GF-D8 (cell line): ENCODE results near the gene RALGPS1.

Experiments used
- DNase-seq: peaks from one replicate; lab custom pipeline; 2025; lab: John Stamatoyannopoulos, UW

Gene RALGPS1

DNA sequence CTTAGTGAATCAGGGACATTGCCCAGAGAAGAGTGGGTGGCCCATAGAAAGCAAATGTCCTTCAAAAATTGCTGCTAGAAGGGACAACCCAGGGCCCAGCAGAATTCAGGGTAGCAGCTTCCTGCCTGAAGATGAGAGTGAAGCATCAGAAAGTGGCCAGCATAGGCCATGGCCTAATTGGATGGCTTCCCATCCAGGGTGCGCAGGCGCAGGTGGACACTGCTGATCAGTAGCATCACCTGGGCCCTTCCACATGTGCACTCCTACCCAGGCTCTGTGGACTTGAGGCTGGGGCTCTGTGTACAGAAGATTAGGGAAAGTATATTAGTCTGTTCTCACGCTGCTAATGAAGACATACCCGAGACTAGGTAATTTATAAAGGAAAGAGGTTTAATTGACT is 291.4 kb downstream of the RALGPS1 start:
- no peak for DNase-seq

DNA sequence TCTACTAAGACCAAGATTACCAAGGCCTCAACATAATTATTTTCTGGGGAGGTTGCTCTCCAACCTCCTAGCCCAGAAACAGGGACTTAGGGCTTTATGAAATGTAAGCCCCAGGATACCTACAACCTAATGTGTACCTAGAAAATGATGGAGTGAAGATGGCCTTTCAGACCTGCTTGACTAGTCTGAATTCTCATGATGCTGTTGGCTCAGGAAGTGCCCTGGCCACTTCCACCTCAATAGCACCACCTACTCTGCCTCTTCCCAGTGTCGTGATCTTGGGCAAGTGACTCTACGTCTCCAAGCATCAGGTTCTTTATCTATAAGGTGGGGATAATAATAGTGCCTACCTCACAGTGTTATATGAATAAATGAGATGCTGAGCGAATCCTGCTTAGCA is 292.1 kb downstream of the RALGPS1 start:
- DNase-seq: no peak

DNA sequence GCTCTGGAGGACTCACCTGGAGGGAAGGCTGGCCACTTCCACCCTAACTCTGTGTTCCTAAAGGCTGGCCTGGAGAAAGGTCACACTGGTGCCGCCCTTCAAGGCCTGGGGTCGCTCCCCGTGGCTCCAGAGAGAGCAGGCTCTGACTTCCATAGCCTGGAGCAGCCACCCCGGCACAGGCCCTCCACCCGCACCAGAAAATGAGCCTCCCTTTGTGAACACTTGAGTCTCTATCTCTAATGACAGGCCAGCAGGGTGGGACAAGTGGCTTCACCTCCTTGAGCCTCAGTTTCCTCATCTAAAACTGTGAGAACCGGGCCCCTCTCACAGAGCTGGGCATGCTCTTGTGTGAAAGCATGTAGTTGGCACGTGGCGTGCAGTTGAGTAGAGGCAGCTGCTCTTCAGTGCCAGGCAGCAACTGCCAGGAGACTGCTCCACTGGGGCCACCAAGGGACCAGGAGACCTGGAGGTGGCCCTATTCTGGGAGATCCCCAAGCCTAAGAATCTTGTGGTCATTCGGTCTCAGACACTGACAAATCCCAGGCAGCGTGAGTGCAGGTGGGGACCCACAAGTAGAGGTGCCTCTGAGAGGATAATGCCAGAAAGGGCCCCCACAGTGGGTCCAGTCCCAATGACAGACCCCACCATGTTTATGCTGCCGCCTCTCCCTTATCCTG is 293.3 kb downstream of the RALGPS1 start:
- DNase-seq: no peak

DNA sequence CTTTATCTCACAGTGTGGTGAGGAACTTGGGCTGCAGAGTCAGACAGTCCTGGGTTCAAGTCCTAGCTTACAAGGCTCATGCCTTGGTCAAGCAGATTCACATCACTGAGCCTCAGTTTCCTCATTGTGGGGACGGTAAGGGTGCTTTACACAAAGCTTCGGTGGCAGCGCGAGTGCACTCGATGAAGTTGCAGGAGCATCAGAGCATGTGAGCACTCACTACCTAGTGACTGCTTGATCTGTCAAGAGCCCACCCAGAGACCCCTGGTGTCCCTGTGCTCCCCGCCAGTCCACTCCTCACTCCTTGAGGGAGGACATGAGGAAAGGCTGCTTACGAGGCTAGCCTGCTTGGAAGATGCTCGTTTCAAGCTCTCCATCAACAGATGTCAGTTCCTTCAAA is 293.8 kb downstream of the RALGPS1 start:
- DNase-seq: no peak

DNA sequence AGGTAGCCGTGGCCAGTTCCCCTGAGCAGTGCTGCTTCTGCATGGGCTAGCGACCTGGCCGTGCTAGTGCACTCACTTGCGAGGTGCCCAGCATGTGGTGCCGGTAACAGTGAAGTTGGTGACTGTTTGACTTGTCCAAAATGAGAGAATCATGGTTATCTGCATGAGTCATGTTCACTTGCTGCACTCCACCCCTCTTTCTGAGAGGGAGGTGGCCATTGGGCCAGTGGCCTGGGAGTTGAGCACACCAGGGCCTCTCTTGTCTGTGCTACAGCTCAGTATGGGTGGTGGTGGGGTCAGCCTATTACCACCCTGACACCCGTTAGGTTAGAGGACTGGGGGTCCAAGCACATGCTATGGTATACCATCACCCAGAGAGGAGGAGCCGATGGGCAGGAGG is 294.6 kb downstream of the RALGPS1 start:
- DNase-seq: no peak

DNA sequence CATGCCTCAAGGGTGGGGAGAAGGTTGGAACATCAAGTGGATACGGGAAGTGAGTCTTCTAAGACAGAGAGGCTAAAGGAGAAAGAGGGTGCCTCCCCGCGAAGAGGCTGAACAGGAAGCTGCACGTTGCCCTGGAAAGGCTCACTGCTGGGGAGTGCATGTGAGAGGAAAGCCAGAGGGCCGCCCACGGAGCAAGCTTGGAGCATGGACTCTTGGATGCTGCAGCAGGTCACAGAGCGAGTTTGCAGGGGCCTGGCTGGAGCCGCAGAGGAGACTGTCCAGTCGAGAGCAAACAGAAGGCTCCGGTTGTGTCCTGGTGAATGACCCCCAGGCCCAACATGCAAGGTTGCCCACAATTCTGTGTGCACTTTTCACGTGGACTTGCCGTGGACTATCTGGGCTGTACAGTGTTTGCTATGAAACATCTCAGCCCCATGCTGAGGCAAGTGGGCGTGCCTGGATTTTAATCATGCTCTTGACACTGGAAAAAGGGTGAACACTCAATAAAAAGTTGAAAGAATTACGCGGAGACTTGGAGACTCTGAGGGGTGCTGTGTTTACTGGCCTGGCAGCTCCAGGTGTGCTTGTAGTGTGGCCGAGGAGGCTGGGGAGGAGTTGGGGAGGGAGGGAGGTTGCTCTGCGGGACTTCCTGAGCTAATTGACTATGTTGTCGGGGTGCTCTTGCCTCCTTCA is 295.5 kb downstream of the RALGPS1 start:
- no peak for DNase-seq

DNA sequence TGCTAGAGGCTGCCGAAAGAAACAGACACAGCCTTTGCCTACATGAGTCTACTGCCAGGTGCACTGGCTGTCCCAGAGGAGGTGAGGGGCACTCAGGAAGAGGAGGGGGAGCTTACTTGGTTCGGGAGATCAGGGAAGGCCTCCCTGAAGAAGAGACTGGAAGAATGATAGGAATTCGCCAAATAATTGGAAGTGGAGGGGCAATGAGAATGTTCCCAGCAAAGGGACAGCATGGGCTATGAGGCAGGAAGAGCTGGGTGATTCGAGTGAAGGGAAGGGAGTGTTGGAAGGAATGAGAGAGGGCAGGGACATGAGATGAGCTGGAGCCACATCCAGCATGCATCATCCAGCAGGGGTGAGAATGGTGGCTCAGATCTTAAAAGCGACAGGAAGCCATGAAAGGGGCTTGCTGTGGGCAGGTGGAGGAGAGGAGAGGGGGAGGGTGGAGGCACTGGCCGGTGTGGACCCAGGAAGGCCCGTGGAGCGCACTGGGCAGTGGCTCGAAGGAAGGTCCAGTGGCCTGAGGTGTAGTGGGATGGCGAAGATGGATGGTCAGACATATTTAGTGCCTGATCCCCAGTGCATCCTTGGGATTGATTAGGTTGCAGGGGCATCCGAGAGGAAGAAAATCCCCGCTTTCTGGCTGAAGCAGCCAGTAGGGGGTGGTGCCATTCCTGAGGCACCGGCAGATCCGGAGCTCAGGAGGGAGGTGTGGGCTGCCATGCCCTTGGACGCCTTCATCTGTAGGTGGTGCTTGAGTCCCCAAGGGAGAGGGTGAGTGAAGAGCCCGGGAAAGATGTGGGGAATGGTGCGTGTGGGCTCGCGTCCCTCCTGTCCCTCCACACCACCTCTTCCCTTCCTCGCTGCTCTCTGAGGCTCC is 296.5 kb downstream of the RALGPS1 start:
- no peak for DNase-seq

DNA sequence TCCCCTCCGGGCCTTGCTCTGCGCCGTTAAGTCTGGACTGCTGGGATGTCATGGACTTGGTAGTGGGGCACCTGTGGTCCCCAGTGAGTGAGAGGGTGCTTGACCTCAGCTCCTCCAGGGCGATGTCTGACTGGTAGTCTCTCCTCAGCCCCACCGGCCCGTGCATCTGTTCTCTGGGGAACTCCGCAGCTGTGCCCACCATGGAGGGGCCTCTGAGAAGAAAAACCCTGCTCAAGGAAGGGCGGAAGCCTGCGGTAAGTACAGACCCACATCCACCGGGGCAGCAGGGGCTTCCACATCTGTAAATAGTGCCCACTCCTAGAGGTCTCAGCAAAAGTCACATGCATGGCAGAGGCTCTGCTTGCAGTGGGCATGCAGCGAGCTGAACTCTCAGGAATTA is 297.4 kb downstream of the RALGPS1 start:
- no peak for DNase-seq

DNA sequence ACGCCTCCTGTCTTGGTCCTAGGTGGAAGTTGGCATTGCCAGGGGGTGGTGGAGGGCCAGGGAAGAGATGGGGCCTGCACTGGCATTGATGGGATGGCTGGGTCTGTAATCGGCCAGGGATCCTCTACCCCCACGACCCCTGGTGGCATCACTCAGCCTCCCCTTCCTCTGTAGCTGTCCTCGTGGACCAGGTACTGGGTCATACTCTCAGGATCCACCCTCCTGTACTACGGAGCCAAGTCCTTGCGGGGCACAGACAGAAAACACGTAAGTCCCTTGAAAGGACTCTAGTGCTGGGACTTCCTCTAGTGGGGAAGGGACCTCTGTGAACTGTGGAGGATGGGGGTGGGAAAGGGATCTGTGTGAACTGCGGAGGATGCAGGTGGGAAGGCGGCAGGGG is 297.9 kb downstream of the RALGPS1 start:
- DNase-seq: no peak

DNA sequence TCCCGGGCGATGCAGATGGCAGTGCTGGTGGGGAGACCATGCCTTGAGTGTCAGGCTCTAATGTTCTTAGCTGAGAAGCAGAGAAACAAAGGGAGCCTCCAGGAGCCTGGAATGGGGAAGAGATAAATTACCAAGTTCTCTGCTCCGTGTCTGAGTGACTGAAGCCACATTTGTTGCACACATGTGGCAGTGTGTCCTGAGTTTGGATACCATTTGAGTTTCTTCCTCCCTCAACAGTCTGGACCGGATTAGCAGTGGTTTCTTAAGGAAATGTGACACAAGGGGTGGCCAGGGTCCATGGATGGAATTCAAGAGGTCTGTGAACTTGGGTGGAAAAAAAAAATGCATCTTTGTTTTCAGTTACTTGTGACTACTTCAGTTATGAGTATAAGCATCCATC is 299.3 kb downstream of the RALGPS1 start:
- no peak for DNase-seq

DNA sequence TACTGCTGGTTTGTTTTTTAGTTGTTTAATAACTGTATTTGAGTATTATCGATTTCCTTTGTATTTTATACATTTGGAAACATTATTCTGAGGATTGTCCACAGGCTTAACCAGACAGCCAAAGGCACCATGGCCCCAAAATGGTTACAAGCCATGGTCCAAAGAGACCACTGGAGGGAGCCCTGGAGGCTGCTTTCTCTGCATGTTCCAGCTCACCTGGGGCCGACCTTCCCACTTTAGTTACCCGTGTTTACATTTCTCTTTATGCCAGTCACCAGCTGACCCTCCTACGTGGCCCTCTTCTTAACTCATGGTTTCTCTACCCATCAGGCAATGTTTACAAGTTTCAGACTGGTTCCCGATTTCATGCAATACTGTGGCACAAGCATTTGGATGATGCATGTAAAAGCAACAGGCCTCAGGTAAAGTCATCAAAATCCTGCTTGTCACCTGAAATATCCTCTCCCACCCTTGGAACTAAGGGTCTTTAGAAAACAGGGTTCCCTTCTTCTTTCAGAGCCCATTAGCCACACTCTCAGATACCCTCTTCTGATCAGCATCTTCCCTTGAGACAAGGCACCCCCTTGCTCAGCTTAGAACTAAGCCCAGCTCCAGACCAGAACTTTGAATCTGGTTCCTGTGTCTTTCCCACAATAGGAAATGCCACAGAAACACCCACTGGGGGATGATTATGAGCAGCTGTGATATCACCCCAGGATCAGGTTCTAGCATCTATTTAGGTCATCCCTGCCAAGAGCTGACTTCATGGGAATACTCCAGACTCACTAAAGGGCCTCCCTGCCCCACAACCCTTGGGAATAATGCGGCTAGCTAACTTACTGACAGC is 300.1 kb downstream of the RALGPS1 start:
- no peak for DNase-seq

DNA sequence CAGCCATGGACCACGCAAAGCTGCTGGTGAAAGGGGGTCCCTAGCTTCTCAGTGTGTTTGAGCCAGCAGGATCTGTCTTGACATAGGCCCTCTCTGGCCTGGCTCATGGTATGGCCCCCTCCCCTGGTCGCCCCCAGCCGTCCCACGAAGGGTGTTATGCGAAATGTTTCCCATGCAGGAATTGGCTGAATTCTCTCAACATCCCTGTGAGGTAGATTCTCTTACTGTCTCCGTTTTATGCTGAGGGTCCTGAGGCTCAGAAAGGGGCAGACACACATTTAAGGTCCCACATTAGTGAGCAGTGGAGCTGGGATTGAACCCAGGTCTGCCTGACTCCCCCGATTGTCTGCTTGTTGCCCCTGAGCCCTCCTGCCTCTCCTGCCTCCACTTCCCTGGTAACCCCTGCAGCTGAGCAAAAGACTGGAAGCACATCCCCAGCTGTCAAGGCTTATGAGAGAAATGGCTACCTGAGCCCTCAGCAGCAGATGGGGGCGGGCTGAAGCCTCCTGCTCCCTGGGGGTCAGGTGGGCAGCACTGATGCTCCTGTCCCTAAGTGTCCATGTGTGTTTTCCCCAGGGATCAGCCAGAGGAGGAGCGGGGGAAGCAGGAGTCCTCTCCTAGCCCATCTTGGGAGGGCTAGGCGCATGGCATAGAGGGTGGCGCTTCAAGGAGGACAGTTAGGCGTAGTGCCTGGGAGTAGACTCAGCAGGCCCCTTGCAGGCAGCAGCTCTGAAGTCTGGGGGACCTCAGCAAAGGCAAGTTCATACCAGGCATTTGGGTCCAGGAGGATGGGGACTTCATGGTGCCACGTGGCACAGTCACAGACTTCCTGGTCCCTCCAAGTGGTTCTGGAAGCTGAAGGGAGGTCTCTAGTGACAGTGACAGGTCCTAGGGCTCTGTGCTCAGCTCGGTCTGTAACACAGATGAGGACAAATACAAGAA is 301.0 kb downstream of the RALGPS1 start:
- no peak for DNase-seq

DNA sequence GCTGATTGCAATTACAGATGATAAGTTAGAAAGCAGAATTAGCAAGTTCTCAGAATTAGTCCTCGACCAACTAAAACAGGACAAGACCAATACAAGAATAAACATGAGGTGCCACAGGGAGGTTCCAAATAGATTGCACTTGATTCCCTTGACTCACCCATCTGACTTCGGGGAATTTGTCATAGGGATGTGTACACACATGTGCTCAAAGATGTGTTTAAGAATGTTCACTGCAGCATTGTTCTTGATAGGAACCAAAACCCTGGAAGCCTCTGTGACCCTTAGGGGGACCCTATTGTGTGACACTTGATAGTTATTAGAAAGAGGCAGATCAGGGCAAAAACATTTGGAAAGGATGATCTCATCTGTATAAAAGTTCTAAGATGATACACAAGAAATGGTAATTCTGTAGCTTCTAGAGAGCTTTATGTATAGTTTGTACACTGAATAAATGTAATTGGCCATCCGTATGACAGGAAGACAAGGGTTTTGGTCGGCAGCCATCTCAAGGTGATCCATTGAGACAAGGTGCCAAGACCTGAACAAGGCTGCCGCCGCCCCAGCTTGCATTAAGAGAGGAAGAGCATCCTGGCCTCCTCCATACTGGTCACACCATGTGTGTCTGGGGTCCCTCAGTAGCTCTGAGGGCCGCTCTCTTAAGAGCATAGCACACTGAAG is 301.8 kb downstream of the RALGPS1 start:
- DNase-seq: no peak

DNA sequence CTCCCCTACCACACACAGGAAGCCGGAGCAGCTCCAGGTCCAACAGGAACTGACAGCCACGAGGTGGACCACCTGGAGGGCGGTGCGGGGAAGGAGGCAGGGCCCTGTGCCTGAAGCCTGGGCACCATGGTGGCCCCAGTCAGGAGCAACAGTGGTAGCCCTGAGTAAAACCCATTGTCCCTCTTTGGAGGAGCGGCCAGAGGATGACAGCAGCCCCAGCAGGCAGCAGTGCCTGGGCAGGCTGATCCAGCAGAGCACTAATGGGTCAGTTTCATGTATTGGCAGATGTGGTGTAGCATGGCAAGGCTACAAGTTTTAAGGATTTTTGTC is 302.3 kb downstream of the RALGPS1 start:
- no peak for DNase-seq

DNA sequence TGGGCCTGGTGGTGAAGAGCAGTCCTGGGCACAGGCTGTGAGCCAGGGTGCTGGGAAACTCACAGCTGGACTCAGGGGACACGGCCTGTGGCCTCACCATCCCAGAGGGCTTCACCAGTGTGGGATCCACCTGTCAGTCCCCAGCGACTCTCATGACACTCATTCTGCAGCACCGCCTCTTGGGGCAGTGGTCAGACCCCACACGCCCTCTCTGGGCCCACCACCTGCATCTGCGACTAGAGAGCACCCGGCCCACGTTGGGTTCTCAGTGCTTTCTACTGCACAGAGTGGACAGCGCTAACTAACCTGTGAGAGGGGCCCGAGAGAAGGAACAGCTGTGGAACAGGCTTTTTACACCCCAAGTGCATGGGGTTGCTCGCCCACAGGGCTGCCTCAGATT is 304.2 kb downstream of the RALGPS1 start:
- no peak for DNase-seq

DNA sequence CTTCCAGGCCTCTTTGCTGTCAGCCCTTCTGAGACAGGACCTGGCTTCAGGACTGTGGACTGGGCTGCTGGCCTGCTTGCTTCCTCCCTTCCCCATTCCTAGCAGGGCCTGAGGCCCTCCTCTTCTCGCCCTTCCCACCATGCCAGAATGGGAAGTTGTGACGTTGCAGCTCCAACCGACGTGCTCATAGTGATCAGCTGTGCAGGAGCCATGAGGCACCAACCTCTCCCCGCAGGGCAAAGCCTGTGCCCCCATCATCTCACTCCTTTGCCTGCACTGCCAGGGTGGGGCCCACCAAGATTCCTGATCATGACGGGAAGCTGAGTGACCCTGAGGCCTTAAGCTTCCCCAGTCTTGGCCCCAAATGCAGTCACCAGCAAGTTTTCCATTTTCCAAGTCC is 304.9 kb downstream of the RALGPS1 start:
- no peak for DNase-seq

DNA sequence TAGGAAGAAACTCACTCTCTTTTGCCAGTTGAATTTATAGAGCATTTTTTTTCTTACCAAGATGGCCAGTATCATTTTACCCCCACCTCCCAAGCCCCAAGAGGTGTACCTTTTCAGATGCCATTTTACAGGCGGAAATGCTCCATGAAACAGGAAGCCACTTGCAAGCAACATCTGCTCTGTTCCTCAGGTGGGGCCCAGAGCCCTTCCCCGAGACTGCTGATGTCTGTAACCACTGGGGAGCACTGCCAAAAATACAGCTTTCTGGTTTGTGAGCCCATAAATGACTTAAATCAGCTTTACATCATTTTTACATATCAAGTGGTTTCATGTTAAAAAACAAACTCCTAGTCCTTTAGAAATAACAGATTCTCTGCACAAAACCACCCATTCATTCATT is 307.1 kb downstream of the RALGPS1 start:
- no peak for DNase-seq

DNA sequence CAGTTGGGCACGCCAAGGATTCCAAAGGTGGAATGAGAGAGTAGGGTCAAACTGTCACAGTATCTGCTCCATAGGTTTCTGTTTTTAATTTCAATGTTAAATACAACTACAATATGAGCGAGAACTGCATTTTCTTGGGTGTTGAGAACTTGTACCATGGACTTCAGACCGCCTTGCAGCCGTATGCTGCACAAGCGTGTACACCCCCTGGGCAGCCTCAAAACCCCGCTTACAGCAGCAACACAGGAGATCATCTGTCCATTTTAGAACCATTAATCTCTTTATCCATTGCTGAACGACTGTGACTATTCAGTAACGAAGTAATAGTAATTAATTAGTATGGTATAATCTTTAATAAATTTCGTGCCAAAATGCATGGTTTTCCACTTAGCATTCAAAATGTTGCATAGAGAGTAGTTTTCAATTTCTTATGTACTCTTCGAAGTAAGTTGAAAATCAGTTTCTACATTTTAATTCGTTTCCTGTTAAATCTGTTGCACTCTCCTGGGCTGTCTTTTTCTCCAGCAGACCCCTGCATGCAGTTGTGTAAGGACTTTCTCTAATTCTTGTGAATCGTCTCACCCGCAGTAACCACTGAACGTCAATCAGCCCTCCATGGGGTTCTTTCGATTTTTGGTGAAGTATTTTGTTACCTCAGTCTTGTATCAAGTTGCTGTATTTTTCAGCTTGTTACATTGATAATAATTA is 308.0 kb downstream of the RALGPS1 start:
- DNase-seq: no peak

DNA sequence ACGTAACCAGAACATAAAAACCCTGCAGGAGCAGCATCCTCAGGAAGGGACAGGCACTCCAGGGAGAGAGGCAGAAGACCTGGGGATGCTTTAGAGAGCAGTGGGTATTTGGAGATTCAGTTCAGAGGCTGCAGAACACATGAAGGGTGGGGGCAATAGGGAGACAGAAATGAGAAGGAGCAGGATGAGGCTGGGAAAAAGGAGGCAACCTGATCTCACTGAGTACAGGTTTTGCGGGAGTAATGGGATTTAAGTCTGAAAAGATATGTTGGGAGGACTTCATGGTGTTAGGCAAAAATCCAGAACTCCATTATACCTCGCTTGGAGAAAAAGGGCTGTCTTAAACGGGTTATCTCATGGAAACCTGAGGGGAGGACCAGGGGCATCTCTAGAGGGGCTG is 308.7 kb downstream of the RALGPS1 start:
- DNase-seq: no peak

DNA sequence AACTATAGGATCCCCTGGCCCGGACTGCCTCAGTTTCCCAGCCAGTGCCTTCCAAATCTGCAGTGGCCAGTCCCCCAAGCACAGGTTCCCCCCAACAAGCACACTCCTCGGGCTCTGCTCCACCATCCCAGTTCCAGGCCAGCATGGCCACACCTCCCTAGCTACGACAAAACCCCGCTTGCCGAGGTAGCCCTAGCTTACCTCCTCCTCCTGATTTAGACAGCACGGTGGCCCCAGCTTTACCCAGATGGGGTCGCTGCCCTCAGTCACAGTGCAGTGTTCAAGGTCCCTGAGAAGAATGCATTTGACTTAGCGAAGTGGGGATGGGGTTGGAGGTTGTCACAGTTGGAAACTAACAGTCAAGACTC is 309.2 kb downstream of the RALGPS1 start:
- no peak for DNase-seq
